A673 (cell line): ENCODE measurements around the gene CNTN1. TPM values are rescaled to one million over a fixed set of nuclear protein-coding genes. Genes with fewer than 3 reads are reported as not detected.

ENCODE experiments used
- BruUV-seq: library from RNA; stranded (reverse); fragments of 400-500 nt; replicated peaks from 2 replicates; lab custom pipeline; 2021; lab: Mats Ljungman, UMichigan
- CTCF ChIA-PET: fragments of 300-600 bp; sonication (Branson Sonifier 250); formaldehyde crosslinking; loops from one replicate; lab custom pipeline; 2022; ENCODE audit warnings: antibody characterized with exemption; lab: Charles Lee
- POLR2A ChIA-PET: fragments of 300-600 bp; sonication (Branson Sonifier 250); formaldehyde crosslinking; loops from one replicate; lab custom pipeline; 2022; ENCODE audit warnings: antibody characterized with exemption; ENCODE audit not compliant: low non-redundant PET; lab: Charles Lee
- DNase-seq: peaks from one replicate; pipeline ENCODE4 v3.0.0-alpha.2; 2015; ENCODE audit warnings: low spot score
- H3K27ac ChIP-seq: fragments of 200-600 bp; sonication (generic); 2 replicates; pipeline ENCODE4 v1.5.1; 2016; ENCODE audit warnings: mixed run types, low read depth, mild to moderate bottlenecking, mixed read lengths, antibody characterized with exemption, low read length; ENCODE audit not compliant: poor library complexity, severe bottlenecking
- H3K27me3 ChIP-seq: fragments of 200-600 bp; sonication (generic); replicated peaks from 2 replicates; pipeline ENCODE4 v1.6.1; 2017; ENCODE audit warnings: mixed run types, low read depth, mild to moderate bottlenecking, mixed read lengths, antibody characterized with exemption, low read length; ENCODE audit not compliant: insufficient read depth, poor library complexity
- H3K36me3 ChIP-seq: fragments of 200-600 bp; sonication (generic); 2 replicates; pipeline ENCODE4 v1.6.1; 2016; ENCODE audit warnings: mixed run types, mild to moderate bottlenecking, mixed read lengths, antibody characterized with exemption, low read length; ENCODE audit not compliant: insufficient read depth, poor library complexity, severe bottlenecking
- H3K4me1 ChIP-seq: fragments of 200-600 bp; sonication (generic); 2 replicates; pipeline ENCODE4 v1.6.1; 2017; ENCODE audit warnings: mixed run types, mild to moderate bottlenecking, mixed read lengths, antibody characterized with exemption, low read length; ENCODE audit not compliant: insufficient read depth, poor library complexity, severe bottlenecking
- H3K4me3 ChIP-seq: fragments of 200-600 bp; sonication (generic); 2 replicates; pipeline ENCODE4 v1.5.1; 2016; ENCODE audit warnings: low read depth, mixed run types, mild to moderate bottlenecking, mixed read lengths, low read length; ENCODE audit not compliant: poor library complexity, severe bottlenecking
- H3K9me3 ChIP-seq: fragments of 200-600 bp; sonication (generic); 2 replicates; pipeline ENCODE4 v1.6.1; 2016; ENCODE audit warnings: mixed run types, low read depth, mild to moderate bottlenecking, mixed read lengths, antibody characterized with exemption, low read length; ENCODE audit not compliant: poor library complexity, severe bottlenecking
- EZH2 ChIP-seq: fragments of 200-600 bp; sonication (generic); IDR thresholded peaks from 2 replicates; pipeline ENCODE4 v1.6.1; 2017; ENCODE audit warnings: borderline replicate concordance, low read depth, mild to moderate bottlenecking, mixed read lengths, antibody characterized with exemption, low read length; ENCODE audit not compliant: poor library complexity, severe bottlenecking
- intact Hi-C: fragments of 100-400 bp; cut with micrococcal nuclease; formaldehyde crosslinking; loops from one replicate; pipeline ENCODE4 v1.10.0; 2022; ENCODE audit not compliant: unreplicated experiment
- total RNA-seq: library from RNA; stranded (reverse); gene quantifications from 2 replicates; pipeline ENCODE4 v1.2.3, GENCODE V29; 2021
- TF ChIP-seq, protein P1 (sequence below): fragments of 300-800, 200-600 bp; sonication (generic); conservative IDR thresholded peaks from 2 replicates; pipeline ENCODE4 v1.5.1; 2017; ENCODE audit warnings: low read depth, mild to moderate bottlenecking, antibody characterized with exemption, low read length, moderate library complexity, mixed read lengths

Gene CNTN1
- total RNA-seq, 1 experiment from 2014 or later = 0.90 TPM

DNA sequence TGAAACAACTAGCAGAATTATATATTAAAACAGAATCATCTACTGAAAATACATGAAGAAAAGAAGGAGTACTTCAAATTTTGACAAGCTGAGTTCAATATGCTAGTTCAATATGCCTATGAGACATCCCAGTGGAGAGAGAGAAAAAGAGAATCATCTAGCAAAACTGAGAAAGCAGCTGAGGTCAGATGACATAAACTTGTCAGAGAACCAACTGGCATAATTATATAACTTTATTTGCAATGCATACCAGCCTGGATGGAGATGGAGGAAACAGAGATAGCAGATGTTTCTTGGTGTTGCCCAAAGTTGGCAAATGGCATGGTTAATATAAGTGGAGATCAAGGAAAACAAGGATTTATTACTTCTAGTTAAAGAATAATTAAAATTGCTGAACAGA is 347.2 kb downstream of the CNTN1 start:
- Histone ChIP-seq H3K27me3 (no peaks in the 10 kb centered on the region), H3K9me3 (no peaks in the 10 kb centered on the region), H3K36me3 (no peaks in the 10 kb centered on the region), H3K27ac (no peak overlapping the region), H3K4me3 (no peak overlapping the region), H3K4me1 (peaks cover 5% of the 10 kb centered on the region)
- no TSS peak for BruUV-seq
- ChIA-PET CTCF (no interaction called here), POLR2A (no interaction called here)
- TF ChIP-seq, protein P1, sequence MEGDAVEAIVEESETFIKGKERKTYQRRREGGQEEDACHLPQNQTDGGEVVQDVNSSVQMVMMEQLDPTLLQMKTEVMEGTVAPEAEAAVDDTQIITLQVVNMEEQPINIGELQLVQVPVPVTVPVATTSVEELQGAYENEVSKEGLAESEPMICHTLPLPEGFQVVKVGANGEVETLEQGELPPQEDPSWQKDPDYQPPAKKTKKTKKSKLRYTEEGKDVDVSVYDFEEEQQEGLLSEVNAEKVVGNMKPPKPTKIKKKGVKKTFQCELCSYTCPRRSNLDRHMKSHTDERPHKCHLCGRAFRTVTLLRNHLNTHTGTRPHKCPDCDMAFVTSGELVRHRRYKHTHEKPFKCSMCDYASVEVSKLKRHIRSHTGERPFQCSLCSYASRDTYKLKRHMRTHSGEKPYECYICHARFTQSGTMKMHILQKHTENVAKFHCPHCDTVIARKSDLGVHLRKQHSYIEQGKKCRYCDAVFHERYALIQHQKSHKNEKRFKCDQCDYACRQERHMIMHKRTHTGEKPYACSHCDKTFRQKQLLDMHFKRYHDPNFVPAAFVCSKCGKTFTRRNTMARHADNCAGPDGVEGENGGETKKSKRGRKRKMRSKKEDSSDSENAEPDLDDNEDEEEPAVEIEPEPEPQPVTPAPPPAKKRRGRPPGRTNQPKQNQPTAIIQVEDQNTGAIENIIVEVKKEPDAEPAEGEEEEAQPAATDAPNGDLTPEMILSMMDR = no peak
- no peak for TF ChIP-seq EZH2
- no peak for DNase-seq
- intact Hi-C loops = no loop called here

DNA sequence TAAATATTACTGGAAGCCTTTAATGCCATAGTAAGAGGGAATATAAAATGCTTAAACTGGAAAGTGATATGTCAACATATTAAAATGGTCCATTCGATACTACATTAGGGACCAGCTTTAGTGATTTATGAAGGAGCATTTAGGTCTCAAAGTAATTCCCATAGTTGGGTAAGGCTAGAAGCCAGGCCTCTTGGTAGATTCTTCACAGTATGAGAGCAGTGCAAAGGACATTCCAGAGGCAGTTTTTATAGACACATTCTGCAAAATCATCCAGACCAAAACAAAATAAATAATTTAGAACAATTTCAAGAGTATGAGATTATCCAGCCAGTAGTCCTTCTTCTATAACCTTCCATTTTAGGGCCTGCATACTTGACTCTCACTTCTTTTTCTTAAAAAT is 353.3 kb downstream of the CNTN1 start:
- POLR2A ChIA-PET = no interaction called here
- no peak for DNase-seq
- intact Hi-C loops = no loop called here
- H3K4me1 ChIP-seq = no peaks in the 10 kb centered on the region
- CTCF ChIA-PET = no interaction called here
- H3K36me3 ChIP-seq = no peaks in the 10 kb centered on the region
- no peaks in the 10 kb centered on the region for H3K9me3 ChIP-seq
- no peaks in the 10 kb centered on the region for H3K27me3 ChIP-seq
- TF ChIP-seq, protein P1 = no peak
- no peak for TF ChIP-seq EZH2
- BruUV-seq = no TSS peak
- no peak overlapping the region for H3K27ac ChIP-seq
- H3K4me3 ChIP-seq = no peak overlapping the region

DNA sequence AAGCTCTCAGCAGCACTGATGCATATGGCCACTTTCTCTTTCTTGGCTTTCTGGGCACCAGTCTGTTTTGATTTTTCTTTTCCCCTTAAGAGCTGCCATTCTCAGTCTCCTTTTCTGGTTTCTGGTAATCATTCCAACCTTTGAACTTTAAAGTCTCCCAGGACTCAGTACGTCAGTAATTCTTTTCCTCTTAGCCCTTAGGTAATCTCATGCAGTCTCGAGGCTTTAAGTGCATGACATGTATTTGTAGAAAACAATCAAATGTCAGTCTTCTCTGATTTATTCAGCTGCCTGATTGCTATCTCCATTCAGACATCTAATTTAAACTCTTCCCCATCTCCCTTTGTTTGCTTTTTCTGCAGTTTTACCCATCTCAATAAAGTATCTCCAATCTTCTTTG is 356.8 kb downstream of the CNTN1 start:
- Histone ChIP-seq H3K9me3 (no peaks in the 10 kb centered on the region), H3K4me3 (no peak overlapping the region), H3K27ac (no peak overlapping the region), H3K4me1 (no peaks in the 10 kb centered on the region), H3K27me3 (no peaks in the 10 kb centered on the region), H3K36me3 (no peaks in the 10 kb centered on the region)
- no peak for TF ChIP-seq EZH2
- TF ChIP-seq, protein P1 = no peak
- POLR2A ChIA-PET = no interaction called here
- BruUV-seq = no TSS peak
- CTCF ChIA-PET = no interaction called here
- no peak for DNase-seq
- intact Hi-C loops = no loop called here
